H1 (cell line): ENCODE data around the gene ARHGAP22. TPM values are rescaled to one million over a fixed set of nuclear protein-coding genes. Genes with fewer than 3 reads are reported as not detected.
A peak's percentile ranks its signal among the peaks of the same experiment; 100 is the strongest.

Experiments
- CTCF ChIA-PET: fragments of 300-600 bp; sonication (Branson Sonifier 250); formaldehyde crosslinking; loops from one replicate; lab custom pipeline; 2021; ENCODE audit not compliant: partially characterized antibody; lab: Charles Lee
- POLR2A ChIA-PET: fragments of 300-600 bp; sonication (Branson Sonifier 250); formaldehyde crosslinking; loops from one replicate; lab custom pipeline; 2021; ENCODE audit warnings: inconsistent platforms; ENCODE audit not compliant: partially characterized antibody; lab: Charles Lee
- DNase-seq, 2 experiments: peaks; one replicate each; pipeline versions ENCODE4 v3.0.0 to v3.0.0-alpha.2; 2010 to 2022; ENCODE audit warnings: low spot score in 2 of 2, low read depth in 1 of 2, mixed read lengths in 1 of 2
- FAIRE-seq: peaks from 2 replicates; lab custom pipeline; 2011; peaks lifted over from hg19 to GRCh38; lab: Jason Lieb, UNC
- H2AFZ ChIP-seq: 2 replicates; pipeline ENCODE4 v1.8.1; 2012; ENCODE audit warnings: low read length, inconsistent platforms
- H2AK5ac ChIP-seq: 2 replicates; pipeline ENCODE4 v1.6.1; 2013; ENCODE audit warnings: low read depth, low read length
- H2BK120ac ChIP-seq: replicated peaks from 2 replicates; pipeline ENCODE3; 2013; ENCODE audit warnings: low read depth, low read length, inconsistent platforms
- H2BK12ac ChIP-seq: 2 replicates; pipeline ENCODE4 v1.6.1; 2013; ENCODE audit warnings: low read depth, low read length
- H2BK15ac ChIP-seq: 2 replicates; pipeline ENCODE4 v1.6.1; 2013; ENCODE audit warnings: low read length
- H2BK20ac ChIP-seq: 2 replicates; pipeline ENCODE4 v1.6.1; 2013; ENCODE audit warnings: low read length
- H2BK5ac ChIP-seq: 2 replicates; pipeline ENCODE4 v1.6.1; 2013; ENCODE audit warnings: low read depth, low read length
- H3K14ac ChIP-seq: 2 replicates; pipeline ENCODE4 v1.6.1; 2013; ENCODE audit warnings: inconsistent platforms; ENCODE audit not compliant: insufficient read length
- H3K18ac ChIP-seq: 2 replicates; pipeline ENCODE4 v1.6.1; 2013; ENCODE audit warnings: low read length; ENCODE audit errors: extremely low read depth
- H3K23ac ChIP-seq: 2 replicates; pipeline ENCODE4 v1.6.1; 2013; ENCODE audit warnings: inconsistent platforms; ENCODE audit not compliant: insufficient read length
- H3K23me2 ChIP-seq: 2 replicates; pipeline ENCODE4 v1.6.1; 2013; ENCODE audit warnings: low read depth, low read length
- H3K27ac ChIP-seq: 2 replicates; pipeline ENCODE4 v1.6.1; 2011; ENCODE audit warnings: low read depth, low read length, inconsistent platforms
- H3K27me3 ChIP-seq, 4 experiments: replicated peaks in 1 of 4; 1 replicate in 1 of 4; 2 replicates in 3 of 4; pipeline versions ENCODE4 v1.6.1 to v1.8.1; 2011 to 2013; ENCODE audit warnings: low read length in 3 of 4, mild to moderate bottlenecking in 3 of 4, inconsistent platforms in 2 of 4, mixed read lengths in 2 of 4, moderate library complexity in 1 of 4; ENCODE audit not compliant: control insufficient read depth in 3 of 4, insufficient read depth in 3 of 4; ENCODE audit errors: extremely low read depth in 1 of 4
- H3K36me3 ChIP-seq, 4 experiments: 2 replicates each; pipeline versions ENCODE4 v1.6.1 to v1.8.1; 2011 to 2013; ENCODE audit warnings: mild to moderate bottlenecking in 4 of 4, low read length in 3 of 4, moderate library complexity in 2 of 4, control low read depth in 1 of 4, inconsistent platforms in 1 of 4; ENCODE audit not compliant: insufficient read depth in 4 of 4, control insufficient read depth in 2 of 4
- H3K4ac ChIP-seq: replicated peaks from 2 replicates; pipeline ENCODE3; 2013; ENCODE audit warnings: low read length, low read depth, mixed read lengths, inconsistent platforms; ENCODE audit not compliant: insufficient read length
- H3K4me1 ChIP-seq, 4 experiments: replicated peaks in 1 of 4; 1 replicate in 1 of 4; 2 replicates in 3 of 4; pipeline versions ENCODE4 v1.6.1 to v1.8.1; 2011 to 2013; ENCODE audit warnings: low read length in 3 of 4, inconsistent platforms in 2 of 4, mixed read lengths in 1 of 4; ENCODE audit not compliant: insufficient read depth in 4 of 4, control insufficient read depth in 3 of 4
- H3K4me2 ChIP-seq, 2 experiments: 2 replicates each; pipeline versions ENCODE4 v1.6.1 to v1.8.1; 2011 to 2013; ENCODE audit warnings: low read depth in 2 of 2, low read length in 2 of 2, control low read depth in 1 of 2, inconsistent platforms in 1 of 2, mild to moderate bottlenecking in 1 of 2; ENCODE audit not compliant: insufficient read depth in 1 of 2
- H3K4me3 ChIP-seq, 4 experiments: fragments of 200-600, 300-600 bp in 1 of 4; sonication (generic), shearing (Covaris generic), sonication (Bioruptor Twin) in 1 of 4; 2 replicates each; pipeline versions ENCODE4 v1.5.1 to v1.8.1; 2011 to 2016; ENCODE audit warnings: low read length in 4 of 4, low read depth in 3 of 4, control low read depth in 2 of 4, inconsistent platforms in 2 of 4, mild to moderate bottlenecking in 2 of 4, mixed read lengths in 1 of 4, moderate library complexity in 1 of 4; ENCODE audit not compliant: insufficient read depth in 2 of 4; ENCODE audit errors: extremely low read depth in 1 of 4
- H3K56ac ChIP-seq: replicated peaks from 2 replicates; pipeline ENCODE3; 2013; ENCODE audit warnings: low read depth, mild to moderate bottlenecking, mixed read lengths, low read length, inconsistent platforms; ENCODE audit not compliant: insufficient read length
- H3K79me1 ChIP-seq: 2 replicates; pipeline ENCODE4 v1.6.1; 2013; ENCODE audit warnings: low read depth, low read length, control low read depth
- H3K79me2 ChIP-seq, 2 experiments: 2 replicates each; pipeline versions ENCODE4 v1.6.1 to v1.8.1; 2012 to 2013; ENCODE audit warnings: low read length in 2 of 2, mild to moderate bottlenecking in 2 of 2, inconsistent platforms in 1 of 2; ENCODE audit not compliant: insufficient read depth in 2 of 2, control insufficient read depth in 1 of 2
- H3K9ac ChIP-seq, 4 experiments: replicated peaks in 1 of 4; 1 replicate in 1 of 4; 2 replicates in 3 of 4; pipeline versions ENCODE4 v1.6.1 to v1.8.1; 2011 to 2013; ENCODE audit warnings: low read depth in 3 of 4, low read length in 3 of 4, control low read depth in 2 of 4, mild to moderate bottlenecking in 2 of 4, moderate library complexity in 2 of 4, inconsistent platforms in 1 of 4; ENCODE audit errors: extremely low read depth in 1 of 4
- H3K9me3 ChIP-seq, 2 experiments: 2 replicates each; pipeline versions ENCODE4 v1.6.1 to v1.8.1; 2012 to 2013; ENCODE audit warnings: mild to moderate bottlenecking in 2 of 2, moderate library complexity in 2 of 2, control low read depth in 1 of 2, inconsistent platforms in 1 of 2, low read depth in 1 of 2, low read length in 1 of 2, mixed read lengths in 1 of 2; ENCODE audit not compliant: insufficient read depth in 2 of 2
- H4K20me1 ChIP-seq, 2 experiments: replicated peaks in 1 of 2; 2 replicates each; pipeline versions ENCODE3 to v1.8.1; 2011 to 2013; ENCODE audit warnings: inconsistent platforms in 2 of 2, low read length in 2 of 2, mild to moderate bottlenecking in 1 of 2; ENCODE audit not compliant: insufficient read depth in 2 of 2, control insufficient read depth in 1 of 2
- H4K5ac ChIP-seq: 2 replicates; pipeline ENCODE4 v1.6.1; 2013; ENCODE audit warnings: low read length, low read depth, mixed read lengths, inconsistent platforms; ENCODE audit not compliant: insufficient read length
- H4K8ac ChIP-seq: 2 replicates; pipeline ENCODE4 v1.8.0; 2013; ENCODE audit warnings: mild to moderate bottlenecking, moderate library complexity, low read length, inconsistent platforms; ENCODE audit not compliant: insufficient read depth; ENCODE audit errors: extremely low read depth
- H4K91ac ChIP-seq: replicated peaks from 2 replicates; pipeline ENCODE3; 2013; ENCODE audit warnings: low read length, mixed read lengths, inconsistent platforms; ENCODE audit not compliant: insufficient read length
- ASH2L ChIP-seq: fragments of 200-600, 300-600 bp; sonication (generic); IDR thresholded peaks from one replicate; pipeline ENCODE4 v1.7.1; 2017; ENCODE audit warnings: low read length
- BCL11A ChIP-seq, 2 experiments: IDR thresholded peaks; one replicate each; pipeline ENCODE4 v1.6.1; 2011; ENCODE audit warnings: low read depth in 2 of 2, low read length in 2 of 2, mild to moderate bottlenecking in 2 of 2
- CBX8 ChIP-seq: fragments of 300-800, 300-1000 bp; sonication (generic); IDR thresholded peaks from 2 replicates; pipeline ENCODE4 v1.7.1; 2016; ENCODE audit warnings: low read depth, low read length, borderline replicate concordance
- HDAC2 ChIP-seq, 2 experiments: fragments of 300-600 bp in 1 of 2; sonication (generic) in 1 of 2; IDR thresholded peaks; 2 replicates each; pipeline ENCODE4 v1.6.1; 2011 to 2012; ENCODE audit warnings: low read depth in 2 of 2, low read length in 2 of 2, mild to moderate bottlenecking in 2 of 2, moderate library complexity in 2 of 2, borderline replicate concordance in 1 of 2, inconsistent platforms in 1 of 2
- JUND ChIP-seq: IDR thresholded peaks from 2 replicates; pipeline ENCODE4 v1.6.1; 2011; ENCODE audit warnings: mild to moderate bottlenecking, improper control_type of control experiment, low read length
- KDM1A ChIP-seq: fragments of 200-600, 300-600 bp; sonication (generic); IDR thresholded peaks from 2 replicates; pipeline ENCODE4 v1.7.1; 2016; ENCODE audit warnings: mild to moderate bottlenecking, low read length, borderline replicate concordance
- KDM4A ChIP-seq: IDR thresholded peaks from one replicate; pipeline ENCODE4 v1.7.1; 2012; ENCODE audit warnings: low read depth, mild to moderate bottlenecking, moderate library complexity, low read length, inconsistent platforms; ENCODE audit not compliant: severe bottlenecking
- RAD21 ChIP-seq, 2 experiments: IDR thresholded peaks in 1 of 2; conservative IDR thresholded peaks in 1 of 2; 2 replicates each; pipeline ENCODE4 v1.6.1; 2011; ENCODE audit warnings: low read depth in 2 of 2, low read length in 2 of 2, improper control_type of control experiment in 1 of 2, inconsistent platforms in 1 of 2, mild to moderate bottlenecking in 1 of 2, moderate library complexity in 1 of 2
- RBBP5 ChIP-seq: IDR thresholded peaks from 2 replicates; pipeline ENCODE4 v1.7.1; 2012; ENCODE audit warnings: low read depth, mild to moderate bottlenecking, inconsistent platforms, low read length, moderate library complexity, borderline replicate concordance
- SIX5 ChIP-seq: IDR thresholded peaks from 2 replicates; pipeline ENCODE4 v1.6.1; 2011; ENCODE audit warnings: mild to moderate bottlenecking, low read depth, low read length
- WGBS, 2 experiments: shearing (Covaris generic) in 1 of 2; methylation state at CpG; one replicate each; pipeline versions ENCODE4 v1.1.6 to v1.1.7; 2013 to 2015; ENCODE audit warnings: low lambda C conversion rate in 2 of 2, mixed read lengths in 2 of 2, inconsistent platforms in 1 of 2, low coverage in 1 of 2, missing lambda C conversion rate in 1 of 2; ENCODE audit not compliant: insufficient replicate concordance in 2 of 2, insufficient coverage in 1 of 2, insufficient read length in 1 of 2; ENCODE audit errors: extremely low coverage in 1 of 2, missing lambda C conversion rate in 1 of 2; 5-methylcytosine and 5-hydroxymethylcytosine counted together
- polyA plus RNA-seq, 7 experiments: library from polyadenylated mRNA; depleted of rRNA in 3 of 7; stranded (reverse) in 5 of 7; unstranded in 2 of 7; fragments of >200 nt in 5 of 7; fragments of 200-250 nt in 2 of 7; gene quantifications; 1 replicate in 5 of 7; 2 replicates in 1 of 7; 4 replicates in 1 of 7; pipeline versions ENCODE4 v1.2.1 to v1.2.3, GENCODE V29; 2011 to 2013; ENCODE audit warnings: missing spikeins in 2 of 7, mixed read lengths in 2 of 7
- total RNA-seq: library from RNA; stranded (reverse); fragmentation: NEBNext Ultra II Directional; extraction: Animal tissue kit (Norgen Biotek cat#: 25700); gene quantifications from 2 replicates; pipeline ENCODE4 v1.2.1, GENCODE V29; 2021
- TF ChIP-seq, protein P1 (sequence below): IDR thresholded peaks from 2 replicates; pipeline ENCODE4 v1.6.1; 2012; ENCODE audit warnings: low read length, inconsistent platforms

Gene ARHGAP22
- total and polyA plus RNA-seq, 2 of the 8 experiments (the other 6 are each of a cell fraction or from before 2014, with no cell fraction given) = 3.6 to 11.2 TPM

DNA sequence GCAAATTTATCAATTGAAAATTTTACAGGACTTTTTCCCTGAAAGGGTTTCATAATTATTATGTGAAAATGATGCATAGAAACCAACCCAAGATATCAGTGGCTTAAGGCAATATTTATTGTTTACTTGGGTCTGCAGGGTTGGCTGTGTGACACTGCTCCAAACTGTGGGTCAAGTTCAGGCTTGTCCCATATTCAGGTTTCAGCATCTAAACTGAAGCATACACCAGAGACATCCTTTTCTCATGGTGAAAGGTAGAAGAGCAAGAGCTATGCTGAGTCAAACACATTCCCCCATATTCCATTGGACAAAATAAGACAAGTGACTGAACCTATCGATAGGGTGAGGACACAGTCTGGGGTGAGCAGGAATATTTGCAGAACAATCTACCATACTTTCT is 187.5 kb downstream of the ARHGAP22 start:
- no peak overlapping the region for H3K9ac ChIP-seq
- H4K91ac ChIP-seq = no peak overlapping the region
- no peak overlapping the region for H2BK12ac ChIP-seq
- no peaks in the 10 kb centered on the region for H3K4me1 ChIP-seq
- no peaks in the 10 kb centered on the region for H3K79me1 ChIP-seq
- no peak overlapping the region for H3K4me2 ChIP-seq
- no peak overlapping the region for H2BK120ac ChIP-seq
- H4K20me1 ChIP-seq = no peaks in the 10 kb centered on the region
- H4K5ac ChIP-seq = no peak overlapping the region
- H2AK5ac ChIP-seq = no peak overlapping the region
- H3K56ac ChIP-seq = no peak overlapping the region
- H3K27me3 ChIP-seq = no peaks in the 10 kb centered on the region
- FAIRE-seq (no peak), DNase-seq (no peak)
- WGBS, 2 experiments = 92% methylated on average over 1 of the region's 1 CpG; no CpG with 5 or more reads in 1 of the 2 experiments
- ChIA-PET POLR2A (interaction anchor here (1.0 to 1.1 kb wide), 2 partner anchors 22 to 27 kb away, joined by 3 read pairs; no protein-coding TSS in a partner anchor), CTCF (interaction anchor here (1.0 to 2.1 kb wide), 6 partner anchors 12 to 92 kb away, joined by 3 to 8 read pairs (median 4); no protein-coding TSS in a partner anchor)
- no peak overlapping the region for H4K8ac ChIP-seq
- no peaks in the 10 kb centered on the region for H3K23me2 ChIP-seq
- H2BK5ac ChIP-seq = peak overlapping the region; percentile 2; the same call in 1 of the 2 replicates
- H3K27ac ChIP-seq = no peak overlapping the region
- no peak overlapping the region for H2BK15ac ChIP-seq
- no peak overlapping the region for H3K23ac ChIP-seq
- H3K79me2 ChIP-seq = no peaks in the 10 kb centered on the region
- H3K4me3 ChIP-seq = no peak overlapping the region
- H3K14ac ChIP-seq = no peak overlapping the region
- H3K9me3 ChIP-seq = no peaks in the 10 kb centered on the region
- H2AFZ ChIP-seq = no peak overlapping the region
- no peak overlapping the region for H3K18ac ChIP-seq
- no peak overlapping the region for H2BK20ac ChIP-seq
- H3K36me3 ChIP-seq = peaks cover 0 to 8% (median 2%) of the 10 kb centered on the region in 4 experiments; a peak in 5 of 8 replicates
- H3K4ac ChIP-seq = no peak overlapping the region
- no peak for TF ChIP-seq JUND
- TF ChIP-seq BCL11A (IDR thresholded peaks at IDR 0.05; ENCODE audit: low read depth in 2 of 2, low read length in 2 of 2) = no peak
- no peak for TF ChIP-seq RBBP5
- TF ChIP-seq HDAC2 (IDR thresholded peaks at IDR 0.05; ENCODE audit: borderline replicate concordance in 1 of 2, low read depth in 2 of 2, low read length in 2 of 2) = no peak
- TF ChIP-seq CBX8 = no peak
- no peak for TF ChIP-seq KDM1A
- TF ChIP-seq ASH2L = no peak
- TF ChIP-seq RAD21 (IDR thresholded peaks at IDR 0.05 in 1 of 2, conservative IDR thresholded peaks at IDR 0.05 in 1 of 2; ENCODE audit: low read depth in 2 of 2, low read length in 2 of 2) = no peak
- TF ChIP-seq, protein P1, sequence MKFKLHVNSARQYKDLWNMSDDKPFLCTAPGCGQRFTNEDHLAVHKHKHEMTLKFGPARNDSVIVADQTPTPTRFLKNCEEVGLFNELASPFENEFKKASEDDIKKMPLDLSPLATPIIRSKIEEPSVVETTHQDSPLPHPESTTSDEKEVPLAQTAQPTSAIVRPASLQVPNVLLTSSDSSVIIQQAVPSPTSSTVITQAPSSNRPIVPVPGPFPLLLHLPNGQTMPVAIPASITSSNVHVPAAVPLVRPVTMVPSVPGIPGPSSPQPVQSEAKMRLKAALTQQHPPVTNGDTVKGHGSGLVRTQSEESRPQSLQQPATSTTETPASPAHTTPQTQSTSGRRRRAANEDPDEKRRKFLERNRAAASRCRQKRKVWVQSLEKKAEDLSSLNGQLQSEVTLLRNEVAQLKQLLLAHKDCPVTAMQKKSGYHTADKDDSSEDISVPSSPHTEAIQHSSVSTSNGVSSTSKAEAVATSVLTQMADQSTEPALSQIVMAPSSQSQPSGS = no peak
- TF ChIP-seq SIX5 = no peak
- no peak for TF ChIP-seq KDM4A
